ENCODE data around the gene CCT5. TPM values are rescaled to one million over a fixed set of nuclear protein-coding genes. Genes with fewer than 3 reads are reported as not detected.

The CCT5 gene
- total and polyA plus RNA-seq, 10 donors: 76.9 to 150 (median 115) TPM

DNA sequence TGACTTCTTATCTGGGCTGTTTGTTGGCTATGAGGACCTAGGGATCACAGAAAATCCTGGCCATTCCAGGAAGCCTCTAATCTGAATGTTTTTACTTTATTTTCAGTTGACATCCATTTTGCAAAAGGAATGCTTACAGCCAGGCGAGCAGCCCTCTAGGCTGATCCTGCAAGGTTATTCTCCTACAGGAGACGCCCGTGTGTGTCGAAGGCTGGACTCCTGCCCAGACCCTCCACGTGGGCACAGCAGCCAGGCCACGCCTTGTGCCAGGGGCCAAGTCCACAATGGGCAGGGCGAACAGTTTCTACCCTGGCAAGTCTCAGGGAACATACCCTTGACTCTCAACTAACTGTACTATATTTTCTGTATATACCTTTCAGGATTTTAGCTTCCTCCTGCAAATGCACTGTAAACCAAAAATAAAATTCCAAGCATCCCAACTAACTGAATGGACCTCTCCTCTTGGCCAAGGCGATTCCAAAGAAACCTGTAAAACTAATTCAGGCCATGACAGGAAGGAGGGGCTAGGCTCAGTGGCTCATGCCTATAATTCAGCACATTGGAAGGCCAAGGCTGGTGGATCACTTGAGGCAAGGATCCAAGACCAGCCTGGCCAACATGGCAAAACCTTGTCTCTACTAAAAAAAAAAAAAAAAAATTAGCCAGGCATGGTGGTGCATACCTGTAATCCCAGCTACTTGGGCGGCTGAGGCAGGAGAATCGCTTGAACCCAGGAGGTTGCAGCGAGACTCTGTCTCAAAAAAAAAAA lies 51.9 kb downstream of the CCT5 start:
- WGBS, 5 donors: 62 to 86% (median 81%) methylated on average over 11 of the region's 11 CpGs
- Histone ChIP-seq H3K27ac (peak overlapping the region in 4 of 8 donors; percentile 14 to 54 (median 29)), H3K36me3 (no peaks in the 10 kb centered on the region), H3K27me3 (replicated peaks in 1 of 7) (peaks cover 0 to 7% (median 0%) of the 10 kb centered on the region in 7 donors), H3K9me3 (no peaks in the 10 kb centered on the region), H3K4me3 (peak overlapping the region in 1 of 8 donors; percentile 30), H3K4me1 (peaks cover 0 to 8% (median 4%) of the 10 kb centered on the region in 6 donors)
- peak; percentile 19 to 68 (median 62) for TF ChIP-seq POLR2AphosphoS5 (IDR thresholded peaks at IDR 0.05)
- TF ChIP-seq POLR2A (IDR thresholded peaks at IDR 0.05): no peak
- intact Hi-C loops (cut with DNase I; ENCODE audit: low total_unique reads): no loop called here
- DNase-seq: peak; percentile 86

DNA sequence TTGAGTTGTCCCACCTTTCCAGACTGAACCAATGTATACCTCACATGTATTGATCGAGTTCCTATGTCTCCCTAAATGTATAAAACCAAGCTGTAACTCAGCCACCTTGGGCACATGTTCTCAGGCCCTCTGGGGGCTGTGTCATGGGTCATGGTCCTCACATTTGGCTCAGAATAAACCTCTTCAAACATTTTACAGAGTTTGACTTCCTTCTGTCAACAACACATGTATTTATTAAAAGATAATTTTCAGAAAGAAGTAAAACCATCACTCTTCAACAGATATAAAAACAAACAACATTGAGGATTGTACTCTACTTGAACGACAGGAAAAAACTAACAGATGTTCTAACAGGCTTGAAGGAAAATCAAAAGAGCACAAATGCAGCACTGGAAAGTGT lies 53.1 kb downstream of the CCT5 start:
- Histone ChIP-seq H3K27me3 (replicated peaks in 1 of 7) (peaks cover 0 to 16% (median 0%) of the 10 kb centered on the region in 7 donors), H3K9me3 (no peaks in the 10 kb centered on the region), H3K4me3 (no peak overlapping the region), H3K4me1 (peaks cover 0 to 18% (median 11%) of the 10 kb centered on the region in 6 donors), H3K36me3 (no peaks in the 10 kb centered on the region), H3K27ac (no peak overlapping the region)
- intact Hi-C loops (cut with DNase I; ENCODE audit: low total_unique reads): no loop called here
- TF ChIP-seq POLR2AphosphoS5 (IDR thresholded peaks at IDR 0.05): no peak
- TF ChIP-seq, protein P1, sequence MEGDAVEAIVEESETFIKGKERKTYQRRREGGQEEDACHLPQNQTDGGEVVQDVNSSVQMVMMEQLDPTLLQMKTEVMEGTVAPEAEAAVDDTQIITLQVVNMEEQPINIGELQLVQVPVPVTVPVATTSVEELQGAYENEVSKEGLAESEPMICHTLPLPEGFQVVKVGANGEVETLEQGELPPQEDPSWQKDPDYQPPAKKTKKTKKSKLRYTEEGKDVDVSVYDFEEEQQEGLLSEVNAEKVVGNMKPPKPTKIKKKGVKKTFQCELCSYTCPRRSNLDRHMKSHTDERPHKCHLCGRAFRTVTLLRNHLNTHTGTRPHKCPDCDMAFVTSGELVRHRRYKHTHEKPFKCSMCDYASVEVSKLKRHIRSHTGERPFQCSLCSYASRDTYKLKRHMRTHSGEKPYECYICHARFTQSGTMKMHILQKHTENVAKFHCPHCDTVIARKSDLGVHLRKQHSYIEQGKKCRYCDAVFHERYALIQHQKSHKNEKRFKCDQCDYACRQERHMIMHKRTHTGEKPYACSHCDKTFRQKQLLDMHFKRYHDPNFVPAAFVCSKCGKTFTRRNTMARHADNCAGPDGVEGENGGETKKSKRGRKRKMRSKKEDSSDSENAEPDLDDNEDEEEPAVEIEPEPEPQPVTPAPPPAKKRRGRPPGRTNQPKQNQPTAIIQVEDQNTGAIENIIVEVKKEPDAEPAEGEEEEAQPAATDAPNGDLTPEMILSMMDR (IDR thresholded peaks at IDR 0.05 in 8 of 11, conservative IDR thresholded peaks at IDR 0.05 in 3 of 11): no peak
- TF ChIP-seq POLR2A (IDR thresholded peaks at IDR 0.05): no peak
- DNase-seq: no peak
- 78 to 85% (median 83%) methylated on average over 2 of the region's 2 CpGs for WGBS, 5 donors

DNA sequence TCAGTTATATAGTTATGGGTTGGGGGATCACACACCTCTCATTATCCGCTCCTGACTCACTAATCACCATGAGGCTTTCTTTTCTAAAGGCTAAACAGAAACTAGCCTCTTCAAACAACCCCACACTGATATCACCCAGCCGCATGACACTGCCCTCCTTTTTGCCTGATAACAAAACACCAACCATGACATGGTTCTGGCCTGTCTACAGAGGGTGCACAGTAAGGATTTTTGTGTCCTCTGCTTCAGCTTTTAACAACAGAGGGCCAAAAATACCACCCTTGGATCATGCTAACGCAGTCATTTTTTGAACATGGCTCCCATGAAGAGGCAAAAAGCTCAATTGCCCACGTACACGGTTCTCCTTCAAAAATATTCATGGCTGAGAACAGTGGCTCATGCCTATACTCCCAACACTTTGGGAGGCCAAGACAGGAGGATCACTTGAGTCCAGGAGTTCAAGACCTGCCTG lies 53.7 kb downstream of the CCT5 start:
- Histone ChIP-seq H3K27me3 (replicated peaks in 1 of 7) (peaks cover 0 to 21% (median 0%) of the 10 kb centered on the region in 7 donors), H3K4me3 (no peak overlapping the region), H3K9me3 (no peaks in the 10 kb centered on the region), H3K4me1 (peaks cover 0 to 18% (median 11%) of the 10 kb centered on the region in 6 donors), H3K36me3 (no peaks in the 10 kb centered on the region), H3K27ac (no peak overlapping the region)
- intact Hi-C loops (cut with DNase I; ENCODE audit: low total_unique reads): no loop called here
- WGBS, 5 donors: 74 to 92% (median 83%) methylated on average over 5 of the region's 5 CpGs
- DNase-seq: no peak
- no peak for TF ChIP-seq POLR2A (IDR thresholded peaks at IDR 0.05)
- TF ChIP-seq POLR2AphosphoS5 (IDR thresholded peaks at IDR 0.05): no peak
- TF ChIP-seq, protein P1 (IDR thresholded peaks at IDR 0.05 in 8 of 11, conservative IDR thresholded peaks at IDR 0.05 in 3 of 11): no peak

DNA sequence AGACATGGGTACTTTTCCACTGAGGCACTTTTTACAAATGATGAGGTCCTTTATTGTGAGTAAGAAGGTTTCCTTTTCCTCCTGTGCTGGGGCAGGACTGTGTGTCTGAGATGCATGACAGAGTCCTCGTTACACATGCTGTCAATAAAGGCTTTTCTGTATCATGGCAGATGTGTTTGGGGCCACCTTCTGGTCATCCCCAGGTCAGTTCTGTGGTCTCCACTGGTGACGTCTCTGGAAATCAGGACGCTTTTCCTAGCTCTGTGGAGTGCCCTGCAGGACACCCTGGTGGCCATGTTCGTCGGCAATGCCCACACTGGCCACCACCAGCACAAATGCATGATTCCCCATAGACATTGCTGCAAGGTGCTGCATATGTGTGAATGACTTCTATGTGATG lies 54.9 kb downstream of the CCT5 start:
- TF ChIP-seq POLR2A (IDR thresholded peaks at IDR 0.05) (no peak), POLR2AphosphoS5 (IDR thresholded peaks at IDR 0.05) (no peak)
- TF ChIP-seq, protein P1 (IDR thresholded peaks at IDR 0.05 in 8 of 11, conservative IDR thresholded peaks at IDR 0.05 in 3 of 11): no peak
- no peaks in the 10 kb centered on the region for H3K9me3 ChIP-seq
- intact Hi-C loops (cut with DNase I; ENCODE audit: low total_unique reads): no loop called here
- DNase-seq: no peak
- H3K4me3 ChIP-seq: no peak overlapping the region
- peaks cover 0 to 20% (median 11%) of the 10 kb centered on the region in 6 donors for H3K4me1 ChIP-seq
- H3K27ac ChIP-seq: no peak overlapping the region
- peaks cover 0 to 23% (median 0%) of the 10 kb centered on the region in 7 donors for H3K27me3 ChIP-seq (replicated peaks in 1 of 7)
- WGBS, 5 donors: 83 to 91% (median 87%) methylated on average over 5 of the region's 5 CpGs
- no peaks in the 10 kb centered on the region for H3K36me3 ChIP-seq
